Urinary bladder (tissue), 4 donors: ENCODE results near the gene TCL1B. TPM values are rescaled to one million over a fixed set of nuclear protein-coding genes. Genes with fewer than 3 reads are reported as not detected.
"Not testable (repeated sequence)": the region's sequence is repeated elsewhere in the genome, so short reads cannot be mapped to it uniquely, and the experiment has no call there.

Experiments used
- DNase-seq: peaks from one replicate; pipeline ENCODE4 v3.0.0-alpha.2; 2015; ENCODE audit errors: extremely low spot score
- H3K27ac ChIP-seq: one replicate; pipeline ENCODE4 v1.5.1; 2013; ENCODE audit warnings: low read depth, mild to moderate bottlenecking, moderate library complexity
- H3K36me3 ChIP-seq: one replicate; pipeline ENCODE4 v1.6.1; 2013; ENCODE audit warnings: mild to moderate bottlenecking, moderate library complexity; ENCODE audit not compliant: insufficient read depth
- H3K4me1 ChIP-seq: one replicate; pipeline ENCODE4 v1.6.1; 2013; ENCODE audit warnings: mild to moderate bottlenecking, moderate library complexity; ENCODE audit not compliant: insufficient read depth
- H3K4me3 ChIP-seq: one replicate; pipeline ENCODE4 v1.5.1; 2013; ENCODE audit warnings: low read depth, low read length
- WGBS: extraction: QIAGEN DNeasy Blood & Tissue Kit; methylation state at CpG from one replicate; pipeline ENCODE4 v1.1.7; 2013; 5-methylcytosine and 5-hydroxymethylcytosine counted together
- polyA plus RNA-seq: library from polyadenylated mRNA; stranded (reverse); fragments of 200-250 nt; gene quantifications from one replicate; pipeline ENCODE4 v1.2.3, GENCODE V29; 2013
- total RNA-seq: library from RNA; depleted of rRNA; stranded (reverse); fragments of >200 nt; gene quantifications from one replicate; pipeline ENCODE4 v1.2.3, GENCODE V29; 2014
- donor health status: healthy with polysubstance abuse.
- donor health status: healthy.

TCL1B gene
- total and polyA plus RNA-seq, 2 donors, result not detected

DNA sequence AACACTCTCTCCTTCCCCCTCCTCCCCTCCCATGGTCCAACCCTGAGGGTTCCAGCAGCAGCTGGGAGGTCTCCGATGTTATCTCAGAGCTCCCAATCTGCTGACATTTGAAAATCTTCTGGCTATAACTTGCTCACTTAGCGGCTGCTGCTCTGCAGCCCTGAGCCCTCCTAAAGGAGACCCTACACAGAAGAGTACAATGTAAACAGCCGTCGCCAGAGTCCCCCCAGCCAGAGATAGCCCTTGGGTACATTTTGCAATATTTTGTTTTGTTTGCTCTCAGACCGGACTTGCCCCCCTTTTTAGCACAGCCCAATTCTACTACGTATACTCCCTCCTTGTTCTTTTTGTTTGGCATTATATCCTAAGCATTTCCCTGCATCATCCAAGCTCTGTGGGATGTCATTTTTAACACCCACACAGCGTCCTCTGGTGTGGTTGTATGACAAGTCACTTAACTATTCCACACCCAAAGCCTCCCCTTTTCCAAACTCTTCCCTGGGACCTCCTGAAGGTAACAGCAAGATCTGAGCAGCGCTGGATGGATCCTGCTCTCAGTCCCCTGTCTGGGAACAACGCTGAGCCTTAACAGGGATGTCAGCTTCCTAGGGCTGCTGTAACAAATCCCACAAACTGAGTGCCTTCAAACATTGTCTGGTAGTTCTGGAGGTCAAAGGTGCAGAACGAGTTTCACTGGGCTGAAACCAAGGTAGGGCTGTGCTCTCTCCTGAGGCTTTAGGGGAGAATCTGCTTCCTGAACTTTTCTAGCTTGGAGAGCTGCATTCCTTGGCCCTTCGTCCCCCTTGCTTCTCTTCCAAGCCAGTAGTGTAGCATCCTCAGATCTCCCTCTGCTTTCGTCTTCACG lies 25.3 kb upstream of the TCL1B start:
- Histone ChIP-seq H3K4me1 (no peaks in the 10 kb centered on the region), H3K27ac (no peak overlapping the region), H3K4me3 (no peak overlapping the region), H3K36me3 (no peaks in the 10 kb centered on the region)
- WGBS, result 28% methylated on average over 13 of the region's 13 CpGs
- peak; percentile 7 for DNase-seq

DNA sequence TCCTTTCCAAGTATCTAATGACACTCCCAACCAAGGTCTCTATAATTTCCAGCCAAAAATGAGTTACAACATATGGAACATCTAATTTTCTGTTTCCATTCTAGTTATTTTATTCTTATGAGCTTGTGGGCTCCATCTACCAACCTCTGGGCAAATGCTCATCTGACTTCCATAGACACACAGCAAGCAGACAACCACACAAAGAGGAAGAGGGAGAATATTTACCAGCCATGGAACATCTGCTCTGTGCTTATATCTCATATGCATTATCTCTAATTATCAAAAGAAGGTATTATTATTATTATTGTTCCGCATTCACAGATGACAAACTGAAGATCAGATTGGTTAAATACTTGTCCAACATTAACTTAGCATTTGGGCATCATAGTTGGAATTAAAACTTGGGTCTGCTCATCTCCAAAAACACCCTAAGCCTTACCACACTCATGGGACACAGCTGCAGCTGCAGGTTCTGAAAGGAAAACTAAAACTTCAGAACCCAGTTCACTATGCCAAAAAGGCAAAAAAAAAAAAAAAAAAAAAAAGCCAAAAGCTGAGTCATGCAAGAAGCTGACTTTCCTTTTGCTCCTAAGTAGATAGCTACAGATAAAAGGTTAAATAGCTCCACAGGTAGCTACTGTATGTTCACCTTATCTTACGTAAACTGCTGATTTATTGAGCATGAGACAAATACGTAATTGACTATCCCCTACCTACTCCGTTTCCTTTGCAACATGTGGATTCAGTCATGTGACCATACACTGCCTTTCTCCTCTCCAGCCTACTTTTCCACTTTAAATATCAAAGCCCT lies 23.6 kb upstream of the TCL1B start:
- H3K4me3 ChIP-seq, result no peak overlapping the region
- H3K27ac ChIP-seq, result no peak overlapping the region
- DNase-seq, result no peak
- 63% methylated on average over 4 of the region's 4 CpGs for WGBS
- no peaks in the 10 kb centered on the region for H3K4me1 ChIP-seq
- H3K36me3 ChIP-seq, result no peaks in the 10 kb centered on the region

DNA sequence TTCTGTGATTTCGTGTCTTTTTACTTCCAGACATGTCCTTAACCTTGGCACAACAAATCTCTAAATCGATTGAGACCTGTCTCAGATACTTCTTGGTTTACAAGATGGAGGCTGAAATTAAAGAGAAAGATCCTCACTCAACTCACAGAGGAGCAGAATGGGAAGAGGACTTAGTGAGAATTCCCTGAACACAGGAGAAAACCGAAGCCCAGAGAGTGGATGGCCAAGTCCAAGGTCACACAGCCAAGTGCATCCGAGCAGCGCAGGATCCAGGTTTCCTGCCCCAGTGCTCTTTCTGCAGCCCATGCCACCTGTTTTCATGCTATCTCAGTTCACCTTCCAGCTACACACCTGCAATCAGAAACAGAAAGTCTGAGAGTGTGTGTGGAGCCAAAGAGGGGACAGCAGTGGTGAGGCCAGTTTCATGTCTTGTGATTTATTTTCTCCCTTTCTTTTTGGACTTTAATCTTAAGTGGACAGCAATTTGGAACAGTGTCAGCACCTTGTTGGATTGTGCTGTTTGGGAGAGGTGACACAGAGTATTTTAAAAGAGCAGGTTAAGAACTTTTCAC lies 22.9 kb upstream of the TCL1B start:
- Histone ChIP-seq H3K4me3 (no peak overlapping the region), H3K27ac (no peak overlapping the region), H3K36me3 (no peaks in the 10 kb centered on the region), H3K4me1 (no peaks in the 10 kb centered on the region)
- no peak for DNase-seq
- WGBS, result 84% methylated on average over 5 of the region's 5 CpGs

DNA sequence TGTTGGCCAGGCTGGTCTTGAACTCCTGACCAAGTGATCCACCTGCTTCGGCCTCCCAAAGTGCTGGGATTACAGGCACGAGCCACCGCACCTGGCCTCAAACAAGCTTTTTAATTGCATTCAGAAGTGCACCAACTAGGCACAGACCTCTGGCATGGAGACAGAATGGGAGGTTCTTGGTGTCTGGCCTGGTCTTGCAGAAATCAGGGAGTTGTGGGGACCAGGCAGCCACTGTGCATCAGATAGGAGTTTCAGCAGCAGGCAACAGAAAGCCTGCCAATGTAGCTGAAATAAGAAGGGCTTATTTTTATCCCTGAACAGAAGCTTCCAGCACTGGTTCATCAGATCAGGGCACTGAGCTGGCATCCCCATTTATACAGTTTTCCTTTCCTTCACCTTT lies 22.2 kb upstream of the TCL1B start:
- Histone ChIP-seq H3K36me3 (no peaks in the 10 kb centered on the region), H3K4me1 (no peaks in the 10 kb centered on the region), H3K4me3 (no peak overlapping the region), H3K27ac (no peak overlapping the region)
- WGBS, result 92% methylated on average over 3 of the region's 3 CpGs
- DNase-seq, result no peak

DNA sequence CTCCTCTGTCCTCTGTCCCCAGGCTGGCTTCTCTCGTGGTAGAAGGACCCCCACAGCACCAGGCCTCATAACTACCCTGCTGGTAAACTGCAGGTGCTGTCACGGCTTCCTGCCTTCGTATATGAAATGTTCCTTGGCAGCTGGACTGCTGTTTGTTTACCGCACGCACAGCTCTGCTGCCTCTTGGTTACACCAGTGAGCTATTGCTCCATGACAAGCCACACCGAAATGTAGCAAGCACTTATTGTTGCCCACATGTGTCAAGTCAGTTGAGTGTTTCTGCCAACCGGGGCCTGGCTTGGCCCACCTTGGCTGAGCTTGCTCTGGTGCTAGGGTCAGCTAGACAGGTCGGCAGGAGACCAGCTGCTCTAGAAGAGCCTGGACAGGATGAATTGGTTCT lies 21.7 kb upstream of the TCL1B start:
- DNase-seq, result no peak
- Histone ChIP-seq H3K36me3 (no peaks in the 10 kb centered on the region), H3K4me3 (no peak overlapping the region), H3K4me1 (no peaks in the 10 kb centered on the region), H3K27ac (no peak overlapping the region)
- 77% methylated on average over 8 of the region's 8 CpGs for WGBS

DNA sequence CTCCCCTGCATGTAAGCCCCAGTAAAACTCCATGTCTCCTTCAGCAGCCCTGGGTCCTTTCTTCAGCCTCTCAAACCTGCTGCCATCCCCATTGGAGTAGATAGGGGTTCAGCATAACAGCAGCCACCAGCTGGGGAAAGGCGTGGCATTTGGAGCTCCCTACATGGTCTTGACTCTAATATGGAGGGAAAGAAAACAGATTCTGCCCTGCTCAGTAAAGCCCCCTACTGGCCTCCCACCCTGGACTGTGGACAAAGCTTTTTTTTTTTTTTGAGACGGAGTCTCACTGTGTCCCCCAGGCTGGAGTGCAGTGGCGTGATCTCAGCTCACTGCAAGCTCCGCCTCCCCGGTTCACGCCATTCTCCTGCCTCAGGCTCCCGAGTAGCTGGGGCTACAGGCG lies 20.7 kb upstream of the TCL1B start:
- H3K36me3 ChIP-seq, H3K4me1 ChIP-seq, H3K4me3 ChIP-seq, DNase-seq, H3K27ac ChIP-seq: not testable (repeated sequence)
- 60% methylated on average over 8 of the region's 8 CpGs for WGBS

DNA sequence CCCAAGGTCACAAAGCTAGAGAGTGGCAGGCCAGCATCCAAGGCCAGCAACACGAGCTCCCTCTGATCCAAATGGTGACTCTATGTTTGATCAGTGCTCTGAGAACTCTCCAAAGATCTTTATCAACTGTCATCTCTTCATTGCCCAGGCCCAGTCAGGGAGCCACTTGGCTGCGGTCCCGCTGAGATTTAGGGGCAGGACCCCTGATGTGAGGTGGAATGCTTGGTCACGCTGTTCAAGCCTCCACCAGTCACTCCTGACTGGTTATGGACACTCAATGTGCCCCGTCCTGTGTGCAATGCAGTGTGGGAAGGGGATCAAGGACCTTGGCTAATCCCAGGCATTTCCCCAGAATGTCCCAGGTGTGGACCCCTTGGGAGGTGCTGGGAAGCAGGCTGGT lies 19.8 kb upstream of the TCL1B start:
- Histone ChIP-seq H3K4me1 (no peaks in the 10 kb centered on the region), H3K36me3 (no peaks in the 10 kb centered on the region), H3K27ac (no peak overlapping the region), H3K4me3 (no peak overlapping the region)
- WGBS, result 68% methylated on average over 5 of the region's 5 CpGs
- no peak for DNase-seq

DNA sequence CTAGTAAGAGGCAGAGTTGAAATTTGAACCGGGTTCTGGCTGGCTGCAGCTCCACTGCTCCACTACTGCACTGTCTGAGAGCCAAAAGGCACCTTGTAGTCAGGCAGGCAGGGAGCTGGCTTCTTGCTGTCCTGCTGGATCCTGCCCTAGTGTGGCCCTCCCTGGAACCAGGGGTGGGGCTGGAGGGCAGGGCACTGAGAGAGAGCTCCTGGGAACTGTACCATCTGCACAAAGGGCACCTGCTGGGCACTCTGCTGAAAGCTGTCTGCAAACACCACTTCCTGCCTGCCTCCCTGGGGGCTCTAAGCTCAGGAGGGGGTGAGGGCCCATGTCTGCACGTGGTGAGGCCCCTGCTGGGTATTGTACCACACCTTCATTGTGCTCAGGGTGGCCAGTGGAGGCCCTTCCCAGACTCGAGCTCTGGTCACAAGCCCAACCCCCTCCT lies 19.0 kb upstream of the TCL1B start:
- H3K27ac ChIP-seq, result no peak overlapping the region
- no peaks in the 10 kb centered on the region for H3K4me1 ChIP-seq
- H3K4me3 ChIP-seq, result no peak overlapping the region
- DNase-seq, result no peak
- WGBS, result 15% methylated on average over 3 of the region's 3 CpGs
- H3K36me3 ChIP-seq, result no peaks in the 10 kb centered on the region

DNA sequence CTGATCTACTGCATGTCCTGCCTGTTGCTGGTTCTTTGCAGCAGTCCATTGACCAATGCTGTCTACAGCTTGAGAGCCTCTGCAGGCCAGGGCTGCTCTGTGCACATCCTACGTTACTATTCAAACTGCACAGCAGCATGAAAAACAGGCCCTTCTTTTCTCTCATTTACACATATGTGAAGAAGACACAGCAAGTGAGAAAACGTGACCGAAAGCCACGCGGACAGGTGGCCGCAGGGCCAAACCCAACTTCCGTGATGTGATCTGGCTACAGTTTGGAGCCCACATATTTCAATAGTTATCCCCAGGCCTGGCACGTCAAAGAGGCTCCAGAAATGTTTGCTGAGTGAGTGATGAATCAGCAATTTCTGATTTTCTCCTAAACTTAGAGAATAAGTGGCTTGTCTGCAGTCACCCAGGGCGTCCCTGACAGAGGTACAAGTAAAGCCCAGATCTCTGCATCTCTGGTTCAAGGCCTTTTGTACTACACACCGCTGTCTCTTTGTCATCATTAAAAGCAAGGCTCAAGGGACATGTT lies 17.9 kb upstream of the TCL1B start:
- no peaks in the 10 kb centered on the region for H3K4me1 ChIP-seq
- WGBS, result 83% methylated on average over 10 of the region's 10 CpGs
- no peak overlapping the region for H3K4me3 ChIP-seq
- no peak for DNase-seq
- no peak overlapping the region for H3K27ac ChIP-seq
- H3K36me3 ChIP-seq, result no peaks in the 10 kb centered on the region

DNA sequence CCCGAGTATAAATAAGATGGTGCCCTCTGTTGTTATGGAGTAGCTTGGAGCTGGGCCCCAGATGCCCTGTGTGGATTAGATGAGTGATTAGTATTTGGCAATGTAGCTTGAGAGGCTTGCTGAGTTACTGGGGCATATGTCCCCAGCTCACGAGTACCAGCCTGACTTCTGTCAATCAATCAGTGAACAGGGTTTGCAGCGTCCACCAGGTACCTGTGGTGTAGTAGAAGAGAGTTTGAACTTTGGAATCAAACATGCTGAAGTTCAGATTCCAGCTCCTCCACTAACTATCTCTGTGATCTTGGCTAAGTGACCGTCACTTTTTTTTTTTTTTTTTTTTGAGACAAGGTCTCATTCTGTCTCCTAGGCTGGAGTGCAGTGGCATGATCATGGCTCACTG lies 11.6 kb upstream of the TCL1B start:
- H3K36me3 ChIP-seq, result no peaks in the 10 kb centered on the region
- WGBS, result 83% methylated on average over 4 of the region's 4 CpGs
- H3K4me3 ChIP-seq, result no peak overlapping the region
- no peaks in the 10 kb centered on the region for H3K4me1 ChIP-seq
- no peak overlapping the region for H3K27ac ChIP-seq
- DNase-seq, result no peak

DNA sequence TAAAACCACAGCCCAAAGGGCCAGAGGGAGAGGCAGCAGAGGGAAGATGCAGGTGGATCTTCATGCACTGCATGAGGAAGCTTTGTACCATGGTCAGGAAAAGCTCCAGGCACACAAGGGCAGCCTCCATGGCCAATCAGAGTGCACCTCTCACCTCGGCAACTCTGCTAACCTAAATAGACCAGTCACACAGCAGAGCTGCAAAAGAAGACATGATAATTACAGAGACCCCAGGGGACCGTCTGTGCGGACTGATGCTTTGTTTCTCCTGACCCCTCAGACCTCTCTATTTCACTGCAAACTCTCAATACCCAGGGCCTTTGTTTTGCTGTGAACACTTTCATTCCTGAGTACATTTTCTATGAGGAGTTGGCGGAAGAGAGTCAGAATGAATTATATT lies 10.7 kb upstream of the TCL1B start:
- H3K36me3 ChIP-seq, result no peaks in the 10 kb centered on the region
- no peaks in the 10 kb centered on the region for H3K4me1 ChIP-seq
- WGBS, result 70% methylated on average over 4 of the region's 4 CpGs
- no peak for DNase-seq
- no peak overlapping the region for H3K27ac ChIP-seq
- no peak overlapping the region for H3K4me3 ChIP-seq

DNA sequence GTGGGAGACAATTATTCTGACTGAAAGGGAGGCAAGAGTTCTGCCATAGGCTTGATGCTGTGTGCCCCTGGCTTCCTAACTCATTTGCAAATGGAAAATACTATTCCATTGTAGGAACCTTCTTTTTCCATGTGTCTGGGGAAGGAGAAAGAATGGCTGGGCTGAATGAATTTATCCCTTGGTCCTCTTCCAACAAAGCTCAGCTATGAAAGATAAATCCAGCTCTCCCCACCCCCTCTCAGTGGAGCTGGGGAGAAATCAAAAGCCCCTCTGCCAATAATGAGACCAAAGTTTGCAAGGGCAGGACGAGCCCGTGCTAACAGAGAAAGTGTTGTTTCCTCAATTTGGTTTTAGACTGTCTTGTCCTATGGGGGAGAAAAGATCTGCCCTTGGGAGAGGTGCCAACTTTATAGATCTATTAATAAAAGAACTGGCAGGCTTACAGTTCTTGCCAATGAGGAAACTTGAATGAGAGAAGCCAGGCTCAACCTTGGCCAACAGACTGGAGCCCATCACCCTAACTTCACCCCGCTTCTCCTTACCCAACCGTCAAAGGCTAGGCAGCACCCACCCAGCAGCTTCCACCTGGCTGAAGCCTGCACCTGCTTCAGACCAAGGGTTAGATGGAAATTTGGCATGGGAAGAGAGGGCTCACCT lies 8.9 kb upstream of the TCL1B start:
- no peaks in the 10 kb centered on the region for H3K4me1 ChIP-seq
- H3K4me3 ChIP-seq, result no peak overlapping the region
- WGBS, result 60% methylated on average over 4 of the region's 4 CpGs
- H3K36me3 ChIP-seq, result no peaks in the 10 kb centered on the region
- no peak overlapping the region for H3K27ac ChIP-seq
- DNase-seq, result no peak

DNA sequence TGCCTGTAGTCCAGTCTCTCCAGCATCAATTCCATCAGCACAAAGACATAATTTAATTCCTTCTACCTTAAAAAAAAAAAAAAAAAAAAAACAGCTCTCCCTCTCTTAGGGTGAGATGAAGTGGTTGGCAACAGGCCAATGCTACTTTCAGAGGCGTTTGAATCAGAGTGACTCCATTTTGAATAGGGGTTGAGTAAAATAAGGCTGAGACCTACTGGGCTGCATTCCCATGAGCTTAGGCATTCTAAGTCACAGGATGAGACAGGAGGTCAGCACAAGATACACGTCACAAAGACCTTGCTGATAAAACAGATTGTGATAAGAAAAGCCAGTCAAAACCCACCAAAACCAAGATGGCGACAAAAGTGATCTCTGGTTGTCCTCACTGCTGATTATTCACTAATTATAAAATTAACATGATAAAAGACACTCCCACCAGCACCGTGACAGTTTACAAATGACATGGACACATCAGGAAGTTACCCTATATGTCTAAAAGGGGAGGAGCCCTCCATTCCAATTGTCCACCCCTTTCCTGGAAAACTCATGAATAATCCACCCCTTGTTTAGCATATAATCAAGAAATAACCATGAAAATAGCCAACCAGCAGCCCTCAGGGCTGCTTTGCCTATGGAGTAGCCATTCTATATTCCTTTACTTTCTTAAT lies 6.9 kb upstream of the TCL1B start:
- Histone ChIP-seq H3K27ac (no peak overlapping the region), H3K4me1 (no peaks in the 10 kb centered on the region), H3K36me3 (no peaks in the 10 kb centered on the region), H3K4me3 (no peak overlapping the region)
- DNase-seq, result no peak
- 53% methylated on average over 4 of the region's 4 CpGs for WGBS
